ENCODE measurements around the gene ELN. TPM values are rescaled to one million over a fixed set of nuclear protein-coding genes. Genes with fewer than 3 reads are reported as not detected.

The ELN gene
- total RNA-seq, 4 donors from 2014 or later: 29.0 to 65.7 (median 50.8) TPM

GRCh38 chr7:74082770-74083116 is 54.8 kb downstream of the ELN start:
- Histone ChIP-seq H3K36me3 (no peaks in the 10 kb centered on the region), H3K4me3 (replicated peaks in 1 of 3) (no peak overlapping the region), H3K27ac (no peak overlapping the region), H3K4me1 (peaks cover 13 to 22% of the 10 kb centered on the region in 2 donors), H3K9me3 (no peaks in the 10 kb centered on the region), H3K27me3 (no peaks in the 10 kb centered on the region)
- no peak for DNase-seq
- no peak for TF ChIP-seq POLR2A (IDR thresholded peaks at IDR 0.05)
- TF ChIP-seq CTCF (IDR thresholded peaks at IDR 0.05): no peak
- WGBS, 2 donors: 89 to 90% methylated on average over 9 of the region's 9 CpGs
- intact Hi-C loops (cut with DNase I): no loop called here

GRCh38 chr7:74083117-74083876 is 55.3 kb downstream of the ELN start, which contains the start of gene LIMK1:
Gene LIMK1 (plus strand): TSS chr7:74083804. CDS start chr7:74083991, 187 bp downstream.
- Histone ChIP-seq H3K27me3 (no peaks in the 10 kb centered on the region), H3K27ac (peak within 1 kb of the TSS; percentile 11 to 48 (median 48)), H3K4me3 (replicated peaks in 1 of 3) (peak within 1 kb of the TSS in 2 of 3 donors; percentile 43 to 84), H3K36me3 (no peaks in the 10 kb centered on the region), H3K4me1 (peaks cover 13 to 22% of the 10 kb centered on the region in 2 donors), H3K9me3 (no peaks in the 10 kb centered on the region)
- no peak for TF ChIP-seq CTCF (IDR thresholded peaks at IDR 0.05)
- TF ChIP-seq POLR2A (IDR thresholded peaks at IDR 0.05): peak in 1 of 2 donors; percentile 19
- 49 to 52% methylated on average over 2 to 7 of the region's 71 CpGs for WGBS, 2 donors
- peak; percentile 74 for DNase-seq
- intact Hi-C loops (cut with DNase I): no loop called here

GRCh38 chr7:74083928-74084721 is 56.2 kb downstream of the ELN start:
- H3K4me1 ChIP-seq: peaks cover 13 to 22% of the 10 kb centered on the region in 2 donors
- TF ChIP-seq CTCF (IDR thresholded peaks at IDR 0.05): no peak
- intact Hi-C loops (cut with DNase I): no loop called here
- peak overlapping the region in 2 of 3 donors; percentile 48 for H3K27ac ChIP-seq
- no peaks in the 10 kb centered on the region for H3K36me3 ChIP-seq
- 0 to 4% methylated on average over 13 to 28 of the region's 61 CpGs for WGBS, 2 donors
- no peaks in the 10 kb centered on the region for H3K9me3 ChIP-seq
- H3K4me3 ChIP-seq (replicated peaks in 1 of 3): peak overlapping the region in 2 of 3 donors; percentile 43 to 84
- H3K27me3 ChIP-seq: no peaks in the 10 kb centered on the region
- DNase-seq: peak; percentile 41 to 43

DNA sequence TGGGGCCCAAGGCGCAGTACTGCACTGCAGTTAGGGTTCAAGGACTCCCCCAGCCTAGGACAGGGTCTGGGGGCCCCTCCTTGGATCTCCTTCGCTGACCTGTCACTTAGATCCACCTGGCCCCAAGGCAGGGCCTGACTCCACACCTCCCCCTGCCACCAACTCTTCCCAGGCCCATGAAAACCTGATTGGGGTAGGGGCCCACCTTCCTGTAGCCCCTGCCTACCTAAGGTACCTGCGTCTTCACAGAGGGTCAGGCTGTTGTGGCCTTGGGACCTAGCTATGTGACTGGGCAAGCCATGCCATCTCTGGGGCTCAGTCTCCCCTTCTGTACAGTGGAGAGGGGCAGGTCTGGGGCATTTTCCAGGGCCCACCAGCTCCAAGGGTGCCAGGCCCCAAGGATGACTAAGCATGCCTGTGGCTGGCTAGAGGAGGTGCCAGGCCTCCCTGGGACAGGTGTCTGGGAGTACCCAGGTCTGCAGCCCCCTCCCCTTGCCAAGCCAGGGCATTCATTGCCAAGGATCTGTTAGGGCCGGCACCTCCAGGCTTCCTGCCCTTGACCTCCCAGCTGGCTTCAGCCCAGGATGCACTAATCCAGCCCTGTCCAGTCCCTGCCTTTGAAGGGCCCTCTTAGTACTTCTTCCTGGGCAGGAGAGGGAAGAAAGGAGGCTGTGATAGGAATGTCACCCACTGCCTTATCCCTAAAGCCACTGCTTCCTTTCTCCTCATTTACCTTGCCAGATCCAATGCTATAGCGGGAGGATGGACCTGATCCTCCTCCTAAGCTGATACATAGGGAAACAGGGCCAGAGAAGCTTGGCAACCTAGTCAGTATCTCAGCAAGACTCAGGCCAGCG is 57.0 kb downstream of the ELN start:
- Histone ChIP-seq H3K36me3 (no peaks in the 10 kb centered on the region), H3K4me1 (peaks cover 13 to 22% of the 10 kb centered on the region in 2 donors), H3K9me3 (no peaks in the 10 kb centered on the region), H3K27me3 (no peaks in the 10 kb centered on the region), H3K27ac (peak overlapping the region in 2 of 3 donors; percentile 11 to 48), H3K4me3 (replicated peaks in 1 of 3) (peak overlapping the region in 1 of 3 donors; percentile 84)
- TF ChIP-seq POLR2A (IDR thresholded peaks at IDR 0.05): no peak
- TF ChIP-seq CTCF (IDR thresholded peaks at IDR 0.05): no peak
- WGBS, 2 donors: 61 to 73% methylated on average over 5 of the region's 6 CpGs
- intact Hi-C loops (cut with DNase I): no loop called here
- peak; percentile 60 to 68 for DNase-seq

All from thyroid gland (tissue), 4 donors.